GM18508 (cell line): ENCODE results near the gene TSSC4.

ENCODE experiments used
- ATAC-seq: cut with Tn5 transposase; IDR thresholded peaks from one replicate; pipeline ENCODE4 v1.9.1; 2021; ENCODE audit warnings: moderate number of reproducible peaks; ENCODE audit not compliant: insufficient read depth, unreplicated experiment

TSSC4 gene

DNA sequence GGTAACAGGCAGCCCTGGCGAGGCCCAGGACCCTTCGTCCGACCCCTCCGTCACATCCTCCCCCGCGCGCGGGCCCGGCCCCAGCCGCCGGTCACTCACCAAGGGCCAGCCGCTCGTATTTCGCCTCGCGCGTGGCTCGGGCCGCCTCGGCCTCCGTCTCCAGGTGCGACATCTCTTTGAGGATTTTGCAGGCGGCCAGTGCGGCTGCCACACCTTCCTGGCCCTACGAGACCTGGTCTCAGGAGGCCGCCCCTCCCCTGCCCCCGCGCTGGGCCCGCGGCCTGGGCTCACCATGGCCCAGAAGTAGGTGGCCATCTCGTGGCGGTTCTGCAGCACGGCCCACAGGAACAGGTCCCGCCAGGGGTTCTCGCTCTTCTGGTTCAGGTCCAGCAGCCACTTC is 14.1 kb downstream of the TSSC4 start:
- ATAC-seq = no peak

- ATAC-seq = no peak
Measured at GRCh38 chr11:2415171-2415570, 14.6 kb downstream of the TSSC4 start.

- ATAC-seq = no peak
Measured at GRCh38 chr11:2415601-2416380, 15.2 kb downstream of the TSSC4 start.

DNA sequence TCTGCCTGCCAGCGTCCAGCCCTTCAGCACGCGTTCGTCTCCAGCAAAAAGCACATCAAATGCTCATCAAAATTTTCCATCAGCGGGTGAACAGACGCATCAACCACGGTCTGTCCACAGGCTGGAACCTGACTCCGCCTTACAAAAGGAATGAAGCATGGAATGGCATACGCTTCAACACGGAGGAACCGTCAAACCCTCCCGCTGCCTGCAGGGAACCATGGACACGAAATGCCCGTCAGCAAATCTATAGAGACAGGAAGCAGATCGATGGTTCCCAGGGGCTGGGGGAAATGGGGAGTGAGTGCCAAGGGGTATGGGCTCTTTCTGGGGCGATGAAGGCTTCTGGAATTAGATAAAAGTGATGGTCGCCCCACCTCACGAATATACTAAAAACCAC is 16.2 kb downstream of the TSSC4 start:
- ATAC-seq = no peak

DNA sequence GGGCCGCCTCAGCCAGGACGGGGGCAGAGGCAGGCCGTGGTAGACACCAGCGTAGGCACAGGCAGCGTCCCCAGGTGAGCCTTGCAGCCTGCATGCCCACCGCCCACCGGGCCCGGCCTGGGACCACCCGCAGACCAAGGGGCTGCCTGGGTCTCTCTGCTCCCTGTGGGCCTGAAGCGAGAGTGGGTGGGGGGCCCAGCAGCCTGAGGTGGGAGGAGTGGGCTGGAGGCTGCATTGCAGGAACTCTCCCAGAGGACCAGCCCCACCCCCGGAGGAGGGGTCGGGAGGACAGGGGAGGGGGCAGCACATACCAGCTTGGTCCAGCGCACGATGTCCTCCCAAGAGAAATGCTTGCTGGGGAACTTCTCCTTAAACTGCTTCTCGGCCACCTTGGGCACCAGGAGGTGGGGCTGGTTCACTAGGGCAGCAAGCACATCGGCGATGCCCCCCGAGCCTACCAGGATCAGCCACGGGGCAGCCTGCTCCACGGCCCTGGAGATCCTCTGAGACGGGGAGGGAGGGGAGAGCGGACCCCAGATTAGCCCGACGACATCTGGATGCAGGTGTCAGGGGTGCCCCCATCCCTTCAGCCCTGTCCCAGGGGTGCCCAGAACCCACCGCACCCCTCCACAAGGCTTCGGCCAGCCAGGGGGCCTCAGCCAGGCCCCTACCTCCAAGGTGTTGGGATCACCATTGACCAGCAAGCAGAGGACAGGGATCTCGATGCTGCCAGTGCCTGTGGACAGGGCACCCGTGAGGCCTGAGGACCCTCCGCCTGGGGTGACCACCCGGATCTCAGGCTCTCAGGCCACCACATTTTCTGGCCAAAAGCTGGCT is 17.5 kb downstream of the TSSC4 start:
- no peak for ATAC-seq

DNA sequence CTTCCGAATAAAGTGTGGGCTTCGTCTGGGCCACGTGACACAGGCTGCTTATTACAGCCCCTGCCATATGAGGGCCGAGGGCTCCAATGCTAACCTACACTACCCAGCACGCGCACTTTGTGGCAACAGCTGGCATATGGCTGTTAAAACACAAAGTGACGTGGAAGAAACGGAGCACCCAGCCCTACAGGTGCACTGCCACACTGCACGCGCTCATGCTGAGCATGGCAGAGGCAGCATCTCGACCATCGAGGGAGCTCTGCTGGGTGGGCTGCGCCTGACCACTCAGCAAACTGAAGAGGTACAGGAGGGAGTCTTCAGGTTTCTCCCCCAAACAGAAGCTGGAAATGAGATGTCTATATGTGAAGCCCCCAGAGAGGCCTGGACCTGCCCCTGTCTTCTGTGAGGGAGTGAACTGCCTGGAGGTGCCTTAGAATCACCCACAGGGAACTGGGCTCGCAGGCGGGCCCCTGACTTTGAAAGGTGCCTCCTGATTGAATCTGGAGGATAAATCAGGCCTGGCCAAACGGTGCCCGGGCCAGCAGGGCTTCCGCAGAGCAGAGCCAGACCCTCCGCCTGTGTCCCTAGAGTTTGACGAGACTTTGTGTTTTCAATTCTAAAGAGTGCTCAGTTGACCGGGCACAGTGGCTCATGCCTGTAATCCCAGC is 18.3 kb downstream of the TSSC4 start:
- no peak for ATAC-seq

DNA sequence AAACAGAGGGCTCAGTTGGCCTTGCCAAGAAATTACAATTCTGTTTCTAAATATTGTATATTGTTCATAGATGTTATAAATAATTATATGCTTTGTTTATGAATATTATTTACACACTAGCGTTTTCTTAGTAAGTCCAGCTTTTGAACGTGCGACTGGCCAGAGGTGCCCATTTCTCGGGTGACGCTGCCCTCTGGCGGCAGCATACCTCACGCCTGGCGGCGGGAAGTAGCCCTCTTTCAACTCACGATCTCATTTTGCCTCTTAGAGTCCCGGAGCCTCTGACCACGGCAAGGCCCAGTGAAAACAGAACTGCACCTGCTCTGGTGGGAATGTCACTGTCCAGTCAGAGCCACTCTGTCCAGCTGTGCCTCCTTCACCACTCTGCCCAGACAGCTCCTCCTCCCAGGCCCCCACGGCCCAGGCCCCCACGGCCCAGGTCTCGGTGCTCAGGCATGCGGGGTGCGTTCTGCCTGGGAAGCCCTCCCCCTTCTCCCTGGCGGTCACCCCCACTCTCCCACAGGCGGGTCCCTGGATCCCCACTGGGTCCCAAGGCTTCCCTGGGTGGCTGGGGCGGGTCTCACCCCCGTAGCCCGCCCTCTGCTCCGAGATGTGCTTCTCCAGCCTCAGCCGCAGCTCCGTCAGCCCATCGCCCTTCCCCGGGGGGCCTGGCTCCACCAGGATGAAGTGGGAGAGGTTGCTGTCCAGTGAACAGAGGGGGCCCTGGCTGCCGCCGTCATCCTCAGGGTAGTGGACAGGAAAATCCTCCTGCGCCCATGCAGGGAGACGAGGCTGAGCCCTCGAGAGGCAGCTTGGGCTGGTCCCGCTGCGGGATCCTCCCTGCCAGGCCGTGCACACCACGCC is 19.3 kb downstream of the TSSC4 start:
- ATAC-seq = no peak

DNA sequence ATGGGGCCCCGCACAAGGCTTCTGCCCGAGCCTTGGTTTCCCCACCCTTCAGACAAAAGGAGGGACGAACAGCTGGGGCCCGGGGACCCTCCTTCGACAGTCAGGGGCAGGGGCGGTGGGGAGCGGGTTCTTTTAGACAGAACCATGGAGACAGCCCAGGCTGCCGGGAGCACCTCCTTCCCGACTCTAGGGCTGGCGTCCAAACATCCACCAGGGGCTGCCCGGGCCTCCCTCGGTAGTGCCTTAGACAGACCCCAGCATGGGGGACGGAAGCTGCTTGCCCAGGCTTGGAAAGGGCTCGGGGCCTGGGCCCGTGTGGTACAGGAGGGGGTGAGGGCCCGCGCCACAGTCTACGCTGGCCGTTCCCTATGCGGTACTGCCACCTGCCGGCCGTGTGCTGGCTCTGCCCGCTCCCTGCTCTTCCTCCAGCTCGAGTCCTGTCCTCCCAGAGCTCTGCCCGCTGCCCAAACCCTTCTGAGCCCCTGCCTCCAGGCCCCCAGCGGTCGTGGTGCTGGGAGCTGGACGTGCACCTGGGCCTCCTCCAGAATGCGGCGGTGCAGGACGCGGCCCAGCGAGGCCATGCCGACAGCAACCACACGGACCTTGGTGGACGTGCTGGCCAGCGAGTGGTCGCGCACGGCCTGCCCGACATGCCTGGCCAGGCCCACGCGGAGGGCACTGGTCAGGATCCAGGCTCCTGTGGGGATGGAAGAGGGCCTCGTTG is 20.1 kb downstream of the TSSC4 start:
- no peak for ATAC-seq

- no peak for ATAC-seq
Measured at GRCh38 chr11:2421226-2421994, 20.9 kb downstream of the TSSC4 start.

DNA sequence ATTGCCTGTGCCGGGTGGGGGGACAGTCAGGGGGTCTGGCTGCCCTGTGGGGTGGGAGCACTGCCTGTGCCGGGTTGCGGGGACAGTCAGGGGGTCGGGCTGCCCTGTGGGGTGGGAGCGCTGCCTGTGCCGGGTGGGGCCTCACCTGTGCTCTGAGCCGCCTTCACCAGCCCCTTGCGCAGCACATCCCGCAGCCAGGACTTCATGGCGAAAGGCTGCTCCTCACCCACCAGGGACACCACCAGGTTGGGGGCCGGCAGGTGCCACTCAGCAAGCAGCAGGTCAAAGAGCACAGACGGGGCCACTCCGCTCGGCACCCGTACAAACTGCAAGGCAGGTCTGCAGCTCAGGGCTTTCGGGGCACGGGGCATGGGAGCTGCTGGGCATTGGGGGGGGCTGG is 21.4 kb downstream of the TSSC4 start:
- no peak for ATAC-seq

GRCh38 chr11:2422461-2423156 is 22.1 kb downstream of the TSSC4 start:
- ATAC-seq = no peak

GRCh38 chr11:2423157-2424025 is 22.8 kb downstream of the TSSC4 start:
- ATAC-seq = no peak

DNA sequence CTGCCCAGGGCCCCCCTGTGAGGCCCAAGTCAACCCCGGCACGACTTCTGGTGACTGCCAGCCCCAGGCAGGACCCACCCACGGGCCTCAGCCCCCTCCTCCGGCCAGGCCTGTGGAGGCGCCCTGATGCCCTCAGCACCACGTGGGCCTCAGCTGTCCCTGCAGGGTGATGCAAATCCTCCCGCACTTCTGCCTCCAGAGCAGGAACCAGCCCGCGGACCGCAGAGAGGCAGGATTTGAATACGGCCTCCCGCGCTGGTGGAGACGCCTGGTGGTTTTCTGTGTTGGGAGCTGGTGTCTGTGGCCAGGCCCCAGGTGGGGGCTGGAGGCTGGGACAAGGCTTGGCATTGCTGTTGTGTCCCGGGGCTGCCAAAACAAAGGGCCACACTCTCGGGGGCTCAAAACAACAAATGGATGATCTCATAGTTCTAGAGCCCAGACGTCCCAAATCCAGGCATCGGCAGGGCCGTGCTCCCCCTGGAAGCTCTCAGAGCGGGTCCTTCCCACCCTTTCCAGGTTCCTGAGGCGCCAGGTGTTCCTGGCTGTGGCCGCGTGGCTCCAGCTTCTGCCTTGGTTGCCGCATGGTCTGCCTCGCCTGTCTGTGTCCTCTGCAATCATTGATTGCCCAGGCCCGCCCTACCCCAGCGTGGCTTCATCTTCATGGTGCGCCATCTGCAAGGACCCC is 24.4 kb downstream of the TSSC4 start:
- ATAC-seq = no peak

GRCh38 chr11:2425506-2425905 is 25.0 kb downstream of the TSSC4 start:
- ATAC-seq = no peak

GRCh38 chr11:2426221-2426620 is 25.7 kb downstream of the TSSC4 start:
- ATAC-seq = no peak

DNA sequence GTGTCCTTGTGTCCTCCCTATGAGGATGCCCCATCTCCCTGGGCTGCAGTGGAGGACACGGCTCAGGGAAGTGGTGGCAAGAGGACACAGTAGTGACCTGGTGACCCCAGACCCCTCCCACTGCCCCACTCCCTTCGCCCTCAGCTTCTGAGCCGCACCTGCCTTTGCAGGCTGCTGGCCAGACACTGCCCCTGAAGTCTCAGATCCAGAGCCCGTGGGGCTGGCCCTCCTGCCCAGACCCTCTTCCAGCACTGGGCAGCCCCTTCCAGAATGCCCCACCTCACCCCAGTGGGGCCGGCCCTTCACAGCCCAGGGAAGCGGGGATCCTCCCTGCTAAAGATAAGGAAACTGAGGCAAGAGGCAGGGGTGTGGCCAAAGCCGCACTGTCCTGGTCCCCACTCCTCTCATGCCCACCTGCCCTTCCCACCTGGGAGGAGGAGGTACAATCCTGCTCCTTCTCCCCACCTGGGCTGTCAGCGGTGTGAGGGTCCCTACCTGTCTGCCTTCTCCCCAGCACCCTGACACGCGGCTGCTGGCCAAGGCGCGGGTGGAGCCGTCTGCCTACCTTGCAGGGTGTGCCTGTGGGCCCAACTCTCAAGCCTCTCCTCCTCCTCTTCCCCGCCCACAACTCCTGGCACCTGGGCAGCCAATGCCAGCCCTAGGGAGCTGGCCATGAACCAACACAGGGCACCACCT is 26.4 kb downstream of the TSSC4 start:
- no peak for ATAC-seq
